Endothelial cell of umbilical vein (primary cell): ENCODE results near the gene PRPF39. TPM values are rescaled to one million over a fixed set of nuclear protein-coding genes. Genes with fewer than 3 reads are reported as not detected.

Source experiments
- BruUV-seq: library from RNA; stranded (reverse); fragments of 400-500 nt; replicated peaks from 2 replicates; lab custom pipeline; 2021; lab: Mats Ljungman, UMichigan
- CTCF ChIA-PET: fragments of 300-600, 350-600 bp; sonication (Branson Sonifier 250); formaldehyde crosslinking; loops from one replicate; lab custom pipeline; 2021; ENCODE audit warnings: antibody characterized with exemption, inconsistent platforms; lab: Charles Lee
- POLR2A ChIA-PET: fragments of 300-600, 350-600 bp; sonication (Branson Sonifier 250); formaldehyde crosslinking; loops from one replicate; lab custom pipeline; 2021; ENCODE audit warnings: antibody characterized with exemption, inconsistent platforms; lab: Charles Lee
- DNase-seq: peaks from one replicate; pipeline ENCODE4 v3.0.0-alpha.2; 2011; ENCODE audit warnings: low read depth, low spot score
- FAIRE-seq: peaks from 2 replicates; lab custom pipeline; 2011; peaks lifted over from hg19 to GRCh38; lab: Jason Lieb, UNC
- H2AFZ ChIP-seq: 2 replicates; pipeline ENCODE4 v1.6.0; 2012; ENCODE audit warnings: low read depth, low read length, control low read depth, inconsistent platforms
- H3K27ac ChIP-seq: 2 replicates; pipeline ENCODE4 v1.5.1; 2011; ENCODE audit warnings: low read depth, mild to moderate bottlenecking, control low read depth, low read length, moderate library complexity; ENCODE audit not compliant: insufficient read depth
- H3K27me3 ChIP-seq, 2 experiments: 2 replicates each; pipeline versions ENCODE4 v1.6.0 to v1.6.1; 2011; ENCODE audit warnings: low read length in 2 of 2, mixed read lengths in 1 of 2; ENCODE audit not compliant: control insufficient read depth in 2 of 2, insufficient read depth in 2 of 2
- H3K36me3 ChIP-seq, 2 experiments: 2 replicates in 1 of 2; 3 replicates in 1 of 2; pipeline ENCODE4 v1.5.1; 2011; ENCODE audit warnings: low read length in 2 of 2, mild to moderate bottlenecking in 1 of 2, moderate library complexity in 1 of 2; ENCODE audit not compliant: control insufficient read depth in 2 of 2, insufficient read depth in 2 of 2; ENCODE audit errors: extremely low read depth in 1 of 2
- H3K4me1 ChIP-seq: 3 replicates; pipeline ENCODE4 v1.5.1; 2011; ENCODE audit warnings: mild to moderate bottlenecking, low read length; ENCODE audit not compliant: control insufficient read depth, insufficient read depth; ENCODE audit errors: extremely low read depth
- H3K4me2 ChIP-seq: 2 replicates; pipeline ENCODE4 v1.6.1; 2011; ENCODE audit warnings: low read length, control low read depth, mixed read lengths; ENCODE audit not compliant: insufficient read depth
- H3K4me3 ChIP-seq, 3 experiments: fragments of 200-600 bp in 1 of 3; sonication (generic), shearing (Covaris generic) in 1 of 3; replicated peaks in 1 of 3; 2 replicates each; pipeline ENCODE4 v1.5.1; 2011 to 2016; ENCODE audit warnings: control low read depth in 3 of 3, low read length in 3 of 3, mild to moderate bottlenecking in 2 of 3, inconsistent platforms in 1 of 3, low read depth in 1 of 3, moderate library complexity in 1 of 3; ENCODE audit not compliant: insufficient read depth in 1 of 3
- H3K79me2 ChIP-seq: 2 replicates; pipeline ENCODE4 v1.6.0; 2012; ENCODE audit warnings: low read length, inconsistent platforms; ENCODE audit not compliant: control insufficient read depth, insufficient read depth
- H3K9ac ChIP-seq: replicated peaks from 2 replicates; pipeline ENCODE3; 2011; ENCODE audit warnings: low read length, control low read depth; ENCODE audit not compliant: insufficient read depth; ENCODE audit errors: extremely low read depth
- H3K9me1 ChIP-seq: replicated peaks from 3 replicates; pipeline ENCODE4 v1.6.0; 2011; ENCODE audit warnings: mild to moderate bottlenecking, low read length; ENCODE audit not compliant: control insufficient read depth, insufficient read depth; ENCODE audit errors: extremely low read depth
- H3K9me3 ChIP-seq: replicated peaks from 2 replicates; pipeline ENCODE4 v1.5.1; 2012; ENCODE audit warnings: low read length, inconsistent platforms; ENCODE audit not compliant: control insufficient read depth, insufficient read depth
- H4K20me1 ChIP-seq: replicated peaks from 2 replicates; pipeline ENCODE3; 2011; ENCODE audit warnings: mild to moderate bottlenecking, low read length; ENCODE audit not compliant: control insufficient read depth, insufficient read depth; ENCODE audit errors: extremely low read depth
- CTCF ChIP-seq, 2 donors: IDR thresholded peaks; 1 replicate in 1 of 2; 2 replicates in 1 of 2; pipeline ENCODE4 v1.5.1; 2011; ENCODE audit warnings: low read length in 2 of 2, mild to moderate bottlenecking in 2 of 2, moderate library complexity in 2 of 2, control low read depth in 1 of 2, inconsistent platforms in 1 of 2, low read depth in 1 of 2; ENCODE audit not compliant: insufficient read depth in 1 of 2; ENCODE audit errors: extremely low read depth in 1 of 2
- EZH2 ChIP-seq: IDR thresholded peaks from 2 replicates; pipeline ENCODE4 v1.6.1; 2012; ENCODE audit warnings: borderline replicate concordance, low read depth, mild to moderate bottlenecking, moderate library complexity, low read length, inconsistent platforms; ENCODE audit not compliant: severe bottlenecking
- FOS ChIP-seq: IDR thresholded peaks from 2 replicates; pipeline ENCODE4 v1.6.1; 2011; ENCODE audit warnings: mild to moderate bottlenecking, low read length, moderate library complexity, borderline replicate concordance; ENCODE audit not compliant: insufficient read depth
- GATA2 ChIP-seq: IDR thresholded peaks from 2 replicates; pipeline ENCODE4 v1.7.0; 2011; ENCODE audit warnings: low read depth, mild to moderate bottlenecking, moderate library complexity, mixed read lengths, low read length; ENCODE audit not compliant: insufficient read length, insufficient read depth
- JUN ChIP-seq: IDR thresholded peaks from 2 replicates; pipeline ENCODE4 v1.6.1; 2011; ENCODE audit warnings: borderline replicate concordance, low read depth; ENCODE audit not compliant: insufficient read length, insufficient read depth
- MAX ChIP-seq: IDR thresholded peaks from 2 replicates; pipeline ENCODE4 v1.6.1; 2011; ENCODE audit not compliant: insufficient read depth, insufficient read length
- MYC ChIP-seq: IDR thresholded peaks from one replicate; pipeline ENCODE4 v1.6.1; 2011; ENCODE audit warnings: mild to moderate bottlenecking, low read depth, low read length
- POLR2A ChIP-seq: IDR thresholded peaks from 2 replicates; pipeline ENCODE4 v1.6.1; 2012; ENCODE audit warnings: low read depth, mild to moderate bottlenecking, control low read depth, low read length
- POLR2AphosphoS5 ChIP-seq: IDR thresholded peaks from 2 replicates; pipeline ENCODE4 v1.6.1; 2012; ENCODE audit warnings: low read depth, mild to moderate bottlenecking, control low read depth, low read length, moderate library complexity; ENCODE audit not compliant: insufficient read depth
- dilution Hi-C: fragments of 300-500 bp; cut with MboI; formaldehyde crosslinking; loops from one replicate; pipeline ENCODE4 v1.15.0; 2019; ENCODE audit warnings: low sequenced_read_pairs; ENCODE audit not compliant: extremely low pct_ligation_motif_present
- intact Hi-C: fragments of 100-400 bp; cut with micrococcal nuclease; formaldehyde crosslinking; loops from one replicate; pipeline ENCODE4 v1.10.0; 2022
- polyA plus RNA-seq, 4 experiments: library from polyadenylated mRNA; depleted of rRNA in 3 of 4; stranded (reverse) in 3 of 4; unstranded in 1 of 4; fragments of >200 nt; gene quantifications; 2 replicates each; pipeline versions ENCODE4 v1.2.1 to v1.2.3, GENCODE V29; 2011 to 2012; ENCODE audit warnings: missing spikeins in 1 of 4
- total RNA-seq: library from RNA; stranded (reverse); gene quantifications from 2 replicates; pipeline ENCODE4 v1.2.3, GENCODE V29; 2021

The PRPF39 gene
- total and polyA plus RNA-seq, 2 donors (not counting 3 experiments of a cell fraction or from before 2014, with no cell fraction given) = 24.8 to 44.4 TPM

GRCh38 chr14:45095143-45095542 lies 11.2 kb downstream of the PRPF39 start:
- ChIA-PET CTCF (interaction anchor here (1.1 kb wide), 1 partner anchor 13 kb away, joined by 3 read pairs; no protein-coding TSS in a partner anchor), POLR2A (no interaction called here)
- Histone ChIP-seq H2AFZ (no peak overlapping the region), H3K79me2 (peaks cover 57% of the 10 kb centered on the region), H3K4me3 (no peak overlapping the region), H3K9ac (no peak overlapping the region), H3K4me2 (no peak overlapping the region), H3K27ac (no peak overlapping the region), H3K36me3 (peaks cover 4 to 10% of the 10 kb centered on the region in 2 experiments), H3K9me3 (no peaks in the 10 kb centered on the region), H4K20me1 (no peaks in the 10 kb centered on the region), H3K4me1 (peaks cover 11% of the 10 kb centered on the region), H3K9me1 (no peaks in the 10 kb centered on the region), H3K27me3 (no peaks in the 10 kb centered on the region)
- DNase-seq = no peak
- intact Hi-C loops = no loop called here
- BruUV-seq = no TSS peak
- TF ChIP-seq POLR2AphosphoS5 (no peak), FOS (no peak), POLR2A (no peak), GATA2 (no peak), EZH2 (no peak), MYC (no peak), MAX (no peak), JUN (no peak)
- FAIRE-seq = no peak
- dilution Hi-C loops = no loop called here

GRCh38 chr14:45096218-45096617 lies 12.3 kb downstream of the PRPF39 start:
- no peak overlapping the region for H3K27ac ChIP-seq
- H3K36me3 ChIP-seq = peaks cover 4 to 13% of the 10 kb centered on the region in 2 experiments
- no peaks in the 10 kb centered on the region for H3K27me3 ChIP-seq
- H3K9me1 ChIP-seq = no peaks in the 10 kb centered on the region
- no peak for FAIRE-seq
- H3K4me3 ChIP-seq = no peak overlapping the region
- ChIA-PET CTCF (interaction anchor here (0.6 kb wide), 1 partner anchor 18 kb away, joined by 4 read pairs; no protein-coding TSS in a partner anchor), POLR2A (no interaction called here)
- peaks cover 8% of the 10 kb centered on the region for H3K4me1 ChIP-seq
- BruUV-seq = no TSS peak
- no peaks in the 10 kb centered on the region for H3K9me3 ChIP-seq
- no peaks in the 10 kb centered on the region for H4K20me1 ChIP-seq
- no peak overlapping the region for H3K9ac ChIP-seq
- H2AFZ ChIP-seq = no peak overlapping the region
- no peak for TF ChIP-seq POLR2A
- no peak for TF ChIP-seq GATA2
- no peak for TF ChIP-seq EZH2
- TF ChIP-seq CTCF (IDR thresholded peaks at IDR 0.05; ENCODE audit: extremely low read depth in 1 of 2, insufficient read depth in 1 of 2, low read depth in 1 of 2, low read length in 2 of 2) = no peak
- no peak for TF ChIP-seq MYC
- TF ChIP-seq MAX = no peak
- no peak for TF ChIP-seq JUN
- TF ChIP-seq FOS = no peak
- no peak for TF ChIP-seq POLR2AphosphoS5
- dilution Hi-C loops (no loop called here), intact Hi-C loops (no loop called here)
- no peak overlapping the region for H3K4me2 ChIP-seq
- DNase-seq = no peak
- peaks cover 47% of the 10 kb centered on the region for H3K79me2 ChIP-seq
